Stimulated activated CD8-positive, alpha-beta memory T cell treated with anti-CD3 and anti-CD28 coated beads, Interleukin-15, amount 100 ng/mL, for 4 hours (primary cell): ENCODE measurements around the gene AATF.

Source experiments
- DNase-seq, 2 donors: peaks; one replicate each; pipeline ENCODE4 v3.0.0-alpha.2; 2020; ENCODE audit warnings: low read depth in 2 of 2

AATF gene

DNA sequence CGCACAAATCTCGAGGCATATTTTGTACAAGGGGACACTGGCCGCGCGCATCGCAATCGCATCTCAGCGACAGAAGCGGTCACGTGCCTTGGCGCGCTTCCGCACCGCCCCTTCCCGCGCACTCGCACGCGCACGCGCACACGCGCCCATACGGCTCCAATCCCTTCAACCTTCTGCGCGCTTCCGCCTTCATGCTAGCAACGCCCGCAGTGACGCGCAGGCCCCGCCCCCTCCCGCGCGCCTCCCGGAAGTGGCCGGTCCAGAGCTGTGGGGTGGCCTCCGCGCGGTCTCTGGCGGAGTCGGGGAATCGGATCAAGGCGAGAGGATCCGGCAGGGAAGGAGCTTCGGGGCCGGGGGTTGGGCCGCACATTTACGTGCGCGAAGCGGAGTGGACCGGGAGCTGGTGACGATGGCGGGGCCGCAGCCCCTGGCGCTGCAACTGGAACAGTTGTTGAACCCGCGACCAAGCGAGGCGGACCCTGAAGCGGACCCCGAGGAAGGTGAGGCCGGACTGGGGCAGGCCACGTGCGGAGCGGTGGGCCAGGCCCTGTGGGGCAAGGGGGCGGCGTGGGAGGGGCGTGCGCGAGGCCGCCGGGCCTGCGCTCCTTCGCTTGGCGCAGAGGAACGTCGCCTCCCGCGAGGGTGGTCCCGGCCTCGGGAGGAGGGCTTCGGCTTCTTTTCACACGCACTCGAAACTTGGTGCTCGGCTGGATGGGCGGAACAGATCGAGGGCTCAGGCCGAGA, at the start of gene AATF:
Gene AATF (plus strand): TSS at position 238 of the 744 bp plus-strand sequence. CDS start 172 bp downstream, at position 410.
- DNase-seq, result peak; percentile 92 to 93

- no peak for DNase-seq
These were observed 49.2 kb upstream of the AATF start for GRCh38 chr17:36899250-36900159.

- DNase-seq, result no peak
These were observed 48.6 kb upstream of the AATF start for GRCh38 chr17:36900160-36900512.

- no peak for DNase-seq
These were observed 47.2 kb upstream of the AATF start for GRCh38 chr17:36901506-36901905.

DNA sequence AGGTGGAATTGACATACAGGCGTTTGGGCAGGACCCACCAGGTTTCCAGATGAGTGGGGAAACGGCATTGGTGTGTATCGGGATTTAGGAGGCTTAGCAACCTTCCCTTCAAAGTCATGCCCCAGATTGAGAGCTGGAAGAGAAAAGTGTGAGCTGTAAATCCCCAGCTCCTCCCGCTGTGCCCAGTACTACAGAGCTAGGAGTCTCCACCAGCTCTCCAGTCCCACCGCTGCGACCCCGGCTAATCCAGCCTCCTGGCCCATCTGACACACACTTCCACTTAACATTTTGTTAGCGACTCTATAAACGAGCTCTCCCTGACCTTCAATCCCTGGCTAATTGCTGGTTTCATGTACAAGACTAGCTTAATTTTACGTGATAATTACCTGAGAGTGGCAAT, 41.3 kb upstream of the AATF start:
- DNase-seq, result no peak

DNA sequence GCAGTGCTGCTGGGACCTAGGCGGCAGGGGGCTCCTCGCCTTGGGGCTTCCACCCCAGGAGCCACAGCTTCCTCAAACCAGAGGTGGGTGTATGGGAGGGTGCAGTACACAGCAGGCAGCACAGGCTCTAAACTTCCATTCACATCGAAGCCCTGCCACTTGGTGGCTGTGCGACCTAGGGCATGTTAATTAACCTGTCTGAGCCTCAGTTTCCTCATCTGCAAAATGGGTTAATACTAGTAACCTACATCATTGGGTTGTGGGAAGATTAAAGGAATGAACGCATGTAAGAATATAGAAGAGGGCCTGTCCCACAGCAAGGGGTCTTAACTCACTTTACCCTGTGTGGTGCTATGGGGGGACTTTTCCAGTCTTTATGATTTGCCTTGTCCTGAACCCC, 38.2 kb upstream of the AATF start:
- no peak for DNase-seq

DNA sequence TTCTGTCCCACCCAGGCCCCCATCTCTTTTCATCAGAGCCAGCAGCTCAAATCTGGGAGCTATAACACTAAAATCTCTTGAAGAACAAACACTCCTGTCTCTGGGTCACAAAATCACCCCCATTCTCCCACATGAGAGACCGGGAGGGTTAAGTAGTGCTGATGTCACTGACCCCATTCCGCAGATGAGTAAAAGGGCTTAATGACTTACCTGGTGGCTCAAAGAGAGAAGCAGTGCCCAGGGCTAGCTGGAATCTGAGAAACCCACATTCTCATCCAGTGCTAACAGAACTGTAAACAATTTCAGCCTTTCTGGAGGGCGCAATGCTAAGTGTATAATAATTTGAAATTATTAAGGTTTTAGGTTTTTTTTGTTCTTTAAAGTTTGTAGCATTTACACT, 37.8 kb upstream of the AATF start:
- DNase-seq, result no peak

DNA sequence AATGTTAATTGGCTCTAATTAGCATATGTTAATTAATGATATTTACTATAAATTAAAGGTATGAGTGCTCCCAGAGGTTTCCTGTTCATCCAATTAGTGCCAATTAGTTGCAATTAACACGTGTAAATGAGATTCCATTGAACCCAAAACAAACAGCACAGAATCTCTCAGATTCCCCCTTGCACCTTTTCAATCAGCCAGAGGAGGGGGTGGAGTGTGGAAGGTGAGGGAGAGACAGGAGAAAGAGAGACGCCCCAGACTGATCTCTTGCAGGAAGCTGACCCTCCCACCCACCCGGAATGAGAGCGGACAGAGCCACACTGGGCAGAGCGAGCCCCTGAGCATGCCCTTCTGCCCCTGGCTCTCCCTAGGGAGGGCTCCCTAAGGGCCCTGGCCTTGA, 35.6 kb upstream of the AATF start:
- no peak for DNase-seq

DNA sequence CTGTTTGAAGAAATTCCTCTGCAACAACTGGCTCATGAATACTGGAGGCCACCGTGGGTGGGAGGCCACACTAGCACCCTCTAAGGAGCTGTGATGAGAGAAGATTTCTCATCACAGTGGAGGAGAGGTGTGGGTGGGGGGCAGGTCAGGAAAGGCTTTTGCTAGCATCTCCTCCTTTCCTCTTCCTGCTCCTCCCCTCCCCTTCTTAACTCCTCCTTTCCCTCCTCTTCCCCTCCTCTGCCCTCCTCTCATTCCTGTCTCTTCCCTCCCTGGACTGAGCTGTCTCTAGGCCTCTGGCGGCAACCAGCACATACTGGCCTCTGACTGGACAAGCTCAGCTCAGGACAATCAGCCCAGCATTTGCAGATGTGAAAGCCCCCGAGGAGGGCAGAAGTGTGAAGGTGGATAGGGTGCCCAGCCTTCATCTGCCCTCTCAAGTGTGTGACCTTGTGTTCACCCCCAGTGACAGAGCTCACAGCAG, 30.5 kb upstream of the AATF start:
- no peak for DNase-seq

DNA sequence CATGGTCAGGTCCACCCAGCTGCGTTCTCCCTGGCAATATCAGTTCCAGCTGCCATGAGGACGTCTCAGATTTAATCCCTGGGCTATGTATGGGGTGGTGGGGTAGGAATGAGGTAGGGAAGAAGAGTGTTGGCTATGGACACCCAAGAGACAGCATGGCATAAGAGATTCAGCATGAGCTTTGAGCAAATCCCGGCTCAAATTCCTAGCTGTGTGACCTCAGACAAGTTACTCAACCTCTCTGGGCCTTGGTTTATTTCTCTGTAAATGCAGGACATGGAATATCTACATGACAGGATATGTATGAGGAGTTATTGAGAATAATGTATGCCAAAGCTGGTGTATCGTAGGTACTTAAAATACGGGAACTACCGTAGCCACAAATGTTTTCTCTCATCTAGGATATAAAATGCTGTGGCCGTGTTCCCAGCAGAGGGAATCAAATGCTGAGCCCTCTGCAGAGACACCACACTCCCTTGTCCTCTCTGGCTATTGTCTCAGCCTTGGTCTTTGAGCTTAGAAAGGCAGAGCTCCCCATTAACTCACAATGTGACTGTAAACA, 29.3 kb upstream of the AATF start:
- no peak for DNase-seq

- no peak for DNase-seq
These were observed 28.4 kb upstream of the AATF start for GRCh38 chr17:36920032-36921005.

DNA sequence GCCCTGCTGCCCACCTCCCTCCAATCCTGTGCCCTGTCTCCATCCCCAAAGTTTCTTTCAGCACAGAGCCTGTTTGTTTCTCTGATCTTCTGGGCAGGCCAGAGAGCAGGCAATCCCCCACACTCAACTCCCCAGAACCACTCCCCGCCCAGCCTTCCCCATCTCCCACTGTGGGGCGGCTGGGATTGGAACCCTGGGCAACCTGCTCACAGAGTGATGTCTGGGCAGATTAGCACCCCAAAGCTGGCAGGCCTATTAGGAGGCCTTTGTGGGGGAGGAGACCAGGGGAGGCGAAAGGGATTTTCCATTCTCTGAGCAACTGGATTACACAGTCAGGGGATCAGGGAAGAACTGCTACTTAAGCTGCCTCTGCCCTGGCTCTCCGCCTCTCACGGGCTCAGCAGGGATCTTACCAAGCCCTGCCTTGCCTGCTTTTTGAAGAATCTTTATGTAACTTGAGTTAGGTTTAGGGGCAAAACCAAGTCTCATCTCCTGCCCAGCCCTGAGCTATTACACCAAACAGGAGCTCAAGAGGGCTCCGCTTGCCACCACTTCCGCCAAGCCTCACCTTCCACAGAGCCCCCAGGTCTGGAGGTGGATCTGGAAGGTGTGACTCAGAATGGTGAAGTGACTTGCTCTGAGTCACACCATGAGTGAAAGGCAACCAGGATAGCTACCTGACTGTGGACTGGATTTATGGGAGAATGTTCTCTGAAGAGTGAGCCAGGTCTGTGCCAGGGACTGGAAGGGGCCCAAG, 27.5 kb upstream of the AATF start:
- peak in 1 of 2 donors; percentile 58 for DNase-seq

DNA sequence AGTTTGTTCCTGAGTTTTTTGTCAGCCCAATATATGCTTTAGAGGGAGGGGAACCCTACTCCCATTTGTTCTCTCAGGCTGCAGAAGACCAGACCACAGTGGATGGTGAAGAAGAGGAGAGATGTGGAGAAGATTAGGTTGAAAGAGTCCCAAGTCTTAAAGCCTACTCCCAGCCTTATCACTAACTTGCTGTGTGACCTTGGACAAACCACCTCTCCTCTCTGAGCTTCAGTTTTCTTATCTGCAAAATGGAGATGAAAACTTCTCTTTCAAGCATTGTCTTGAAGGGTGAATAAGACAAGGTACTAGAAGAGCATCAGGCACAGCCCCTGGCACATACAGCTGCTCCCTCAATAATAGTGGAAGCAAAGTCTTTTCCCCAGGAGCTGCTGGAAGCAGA, 26.6 kb upstream of the AATF start:
- DNase-seq, result no peak

- no peak for DNase-seq
These were observed 24.9 kb upstream of the AATF start for GRCh38 chr17:36923814-36924221.

DNA sequence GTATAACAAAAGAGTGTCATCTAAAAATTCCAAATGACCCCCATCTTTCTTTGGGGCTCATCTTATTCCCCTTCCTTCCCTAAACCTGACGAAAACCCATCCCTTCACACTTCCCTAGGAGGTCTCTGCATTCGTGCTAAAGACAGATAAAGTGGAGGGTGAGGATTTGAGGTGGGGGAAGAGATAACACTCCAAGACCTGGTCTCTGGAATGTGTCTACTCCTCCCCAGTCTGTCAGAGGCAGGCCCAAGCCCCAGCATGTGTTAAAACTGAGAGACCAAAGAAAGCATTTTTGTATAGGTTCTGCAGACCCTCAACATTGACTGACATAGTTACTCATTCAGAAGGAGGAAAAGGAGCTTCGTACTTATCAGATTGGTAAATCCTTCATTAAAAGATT, 22.5 kb upstream of the AATF start:
- no peak for DNase-seq

- no peak for DNase-seq
These were observed 22.1 kb upstream of the AATF start for GRCh38 chr17:36926701-36927100.

GRCh38 chr17:36928471-36929345, 20.0 kb upstream of the AATF start:
- DNase-seq, result no peak

GRCh38 chr17:36929851-36930582, 18.7 kb upstream of the AATF start:
- no peak for DNase-seq

- no peak for DNase-seq
These were observed 18.2 kb upstream of the AATF start for GRCh38 chr17:36930583-36930900.
